GM18511 (cell line): ENCODE measurements around the gene PSD2.

ENCODE experiments used
- ATAC-seq: cut with Tn5 transposase; IDR thresholded peaks from one replicate; pipeline ENCODE4 v1.9.1; 2021; ENCODE audit warnings: mild to moderate bottlenecking, moderate library complexity; ENCODE audit not compliant: unreplicated experiment

The PSD2 gene

GRCh38 chr5:139795074-139796001 lies at the start of gene PSD2:
Gene PSD2 (plus strand): TSS chr5:139795808. CDS start chr5:139809441, 13,633 bp downstream.
- ATAC-seq = no peak

DNA sequence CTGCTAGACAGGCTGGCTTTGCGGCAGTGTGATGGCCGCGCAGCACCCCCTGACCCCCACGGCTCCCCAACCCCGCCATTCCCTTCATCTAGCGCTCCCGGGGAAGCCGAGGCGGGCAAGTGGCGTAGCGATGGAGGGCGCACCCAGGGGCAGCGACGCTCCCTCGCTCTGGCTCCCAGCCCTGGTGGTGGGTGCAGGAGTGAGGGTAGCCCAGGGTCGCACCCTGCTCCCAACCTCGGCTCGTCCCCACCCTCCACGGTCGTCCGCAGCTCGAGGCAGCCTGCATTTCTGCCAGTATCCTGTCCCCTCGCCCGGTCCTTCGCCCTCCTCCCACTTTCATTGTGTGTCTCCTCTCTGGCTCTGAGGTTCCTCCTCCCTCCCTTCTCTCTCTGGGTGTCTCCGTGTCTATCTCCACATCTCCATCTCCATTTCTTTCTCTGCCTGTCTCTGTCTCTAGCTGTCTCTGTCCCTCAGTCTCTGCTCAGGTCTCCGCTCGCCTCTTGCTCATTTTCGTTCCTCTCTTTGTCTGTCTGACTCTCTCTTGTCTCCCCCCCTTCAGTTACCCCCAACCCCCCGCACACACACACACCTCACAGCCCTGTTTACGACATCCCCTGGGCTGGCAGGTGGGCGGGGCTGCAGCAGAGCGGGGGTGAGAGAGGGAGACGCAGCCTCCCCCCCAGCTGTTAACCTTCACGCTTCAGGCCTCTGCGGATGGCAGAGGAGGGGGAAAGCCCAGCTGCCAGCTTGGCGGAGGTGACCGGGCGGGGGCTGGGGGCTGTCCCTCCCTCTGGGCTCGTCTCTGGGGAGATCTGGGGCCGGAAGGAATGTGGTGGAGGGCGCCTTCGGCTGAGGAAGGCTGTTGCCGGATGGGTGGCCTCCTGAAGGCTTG lies 48.7 kb upstream of the PSD2 start:
- peak; percentile 44 for ATAC-seq

DNA sequence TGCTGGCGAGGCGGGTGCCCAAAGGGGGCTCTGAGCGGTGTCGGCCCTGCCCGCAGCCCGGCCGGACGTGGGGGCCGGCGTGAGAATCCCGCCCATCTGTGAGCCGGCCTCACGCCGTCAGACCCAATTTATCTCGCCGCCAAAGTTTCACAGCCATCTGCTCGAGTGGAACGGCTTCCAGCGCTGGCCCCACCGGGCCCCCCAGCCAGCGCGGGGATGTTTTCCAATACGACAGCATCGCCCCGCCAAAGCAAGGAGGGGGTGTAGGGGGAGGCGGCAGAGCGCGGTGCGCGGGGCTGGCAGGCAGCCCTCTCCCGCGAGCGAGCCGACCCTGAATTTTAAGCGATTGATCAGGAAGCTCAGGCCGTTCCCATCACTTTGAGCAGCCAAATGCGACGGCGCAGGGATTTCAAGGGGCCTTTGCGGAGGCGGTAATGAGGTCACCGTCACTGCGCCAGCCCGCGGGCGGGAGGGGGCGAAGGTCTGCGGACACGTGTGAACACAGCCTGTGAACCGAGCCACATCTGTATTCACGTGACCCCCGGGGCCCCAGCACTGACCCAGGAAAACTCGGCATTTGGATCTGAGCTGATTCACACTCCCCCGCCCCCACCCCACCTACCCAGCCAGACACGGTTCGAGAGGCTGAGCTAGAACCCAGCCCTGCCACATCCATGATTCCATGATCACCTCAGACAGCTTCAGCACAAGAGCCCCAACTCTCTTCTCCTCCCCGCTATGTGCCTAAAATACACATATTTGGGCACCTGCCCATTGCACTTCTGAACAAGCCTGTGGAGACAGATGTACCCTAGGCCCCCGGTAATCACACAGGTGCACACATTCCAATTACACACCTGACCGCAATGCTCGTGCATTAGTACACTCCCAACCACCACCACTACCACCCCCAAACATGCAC lies 47.8 kb upstream of the PSD2 start:
- ATAC-seq = peak; percentile 25

DNA sequence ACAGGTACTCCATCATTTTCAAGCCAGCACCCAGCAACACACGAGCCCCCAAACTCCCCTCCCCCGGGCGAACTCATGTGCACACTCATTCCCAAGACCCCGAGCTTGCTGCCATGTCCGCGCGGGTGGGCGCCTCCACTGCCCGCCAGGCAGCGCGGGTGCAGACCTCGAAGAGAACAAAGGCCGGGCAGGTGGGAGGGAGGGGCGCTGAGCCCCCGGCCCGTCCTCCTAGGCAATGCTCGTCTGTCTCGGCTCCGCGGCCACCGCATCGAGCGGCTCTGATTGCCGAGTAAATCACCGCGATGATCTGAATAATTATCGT lies 47.1 kb upstream of the PSD2 start:
- no peak for ATAC-seq

DNA sequence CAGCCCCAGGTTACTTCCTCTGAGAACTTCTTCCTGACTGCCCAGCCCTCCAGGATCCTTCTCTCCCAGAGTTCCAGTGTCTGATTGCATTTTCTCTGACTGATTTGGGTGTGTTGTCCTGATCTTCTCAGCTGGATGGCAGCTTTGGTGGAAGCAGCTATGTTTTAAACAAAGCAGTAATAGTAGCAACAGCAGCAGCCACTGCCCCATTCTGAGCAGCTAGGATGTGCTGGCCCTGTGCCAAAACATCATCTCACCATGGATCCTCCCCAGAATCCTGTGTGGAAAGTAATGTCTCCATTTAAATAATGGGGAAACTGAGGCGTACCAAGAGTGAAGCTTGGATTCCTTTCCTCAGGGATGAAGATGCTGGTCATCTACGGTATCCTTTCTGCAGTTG lies 46.4 kb upstream of the PSD2 start:
- no peak for ATAC-seq

GRCh38 chr5:139751236-139751635 lies 44.4 kb upstream of the PSD2 start:
- no peak for ATAC-seq

GRCh38 chr5:139752506-139753473 lies 42.8 kb upstream of the PSD2 start:
- ATAC-seq = no peak

- no peak for ATAC-seq
These were observed 39.5 kb upstream of the PSD2 start for GRCh38 chr5:139755892-139756671.

DNA sequence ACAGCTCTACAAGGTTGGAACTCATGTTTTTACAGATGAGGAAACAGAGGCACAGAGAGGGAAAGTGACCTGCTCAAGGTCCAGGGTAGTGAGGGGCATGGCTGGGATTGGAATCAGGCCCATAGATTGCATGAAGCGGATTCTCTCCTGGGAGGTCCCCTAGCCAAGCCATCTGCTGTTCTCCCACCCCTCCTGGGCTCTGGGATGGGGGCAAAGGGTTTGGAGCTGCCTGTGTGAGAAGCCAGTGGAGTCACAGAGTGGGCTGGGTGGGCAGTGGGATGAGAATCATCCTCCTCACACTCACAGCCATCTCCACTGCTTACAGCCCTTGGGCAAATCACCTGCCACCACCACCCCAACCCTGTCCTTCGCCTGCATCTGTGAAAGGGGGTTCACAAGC lies 38.6 kb upstream of the PSD2 start:
- no peak for ATAC-seq

DNA sequence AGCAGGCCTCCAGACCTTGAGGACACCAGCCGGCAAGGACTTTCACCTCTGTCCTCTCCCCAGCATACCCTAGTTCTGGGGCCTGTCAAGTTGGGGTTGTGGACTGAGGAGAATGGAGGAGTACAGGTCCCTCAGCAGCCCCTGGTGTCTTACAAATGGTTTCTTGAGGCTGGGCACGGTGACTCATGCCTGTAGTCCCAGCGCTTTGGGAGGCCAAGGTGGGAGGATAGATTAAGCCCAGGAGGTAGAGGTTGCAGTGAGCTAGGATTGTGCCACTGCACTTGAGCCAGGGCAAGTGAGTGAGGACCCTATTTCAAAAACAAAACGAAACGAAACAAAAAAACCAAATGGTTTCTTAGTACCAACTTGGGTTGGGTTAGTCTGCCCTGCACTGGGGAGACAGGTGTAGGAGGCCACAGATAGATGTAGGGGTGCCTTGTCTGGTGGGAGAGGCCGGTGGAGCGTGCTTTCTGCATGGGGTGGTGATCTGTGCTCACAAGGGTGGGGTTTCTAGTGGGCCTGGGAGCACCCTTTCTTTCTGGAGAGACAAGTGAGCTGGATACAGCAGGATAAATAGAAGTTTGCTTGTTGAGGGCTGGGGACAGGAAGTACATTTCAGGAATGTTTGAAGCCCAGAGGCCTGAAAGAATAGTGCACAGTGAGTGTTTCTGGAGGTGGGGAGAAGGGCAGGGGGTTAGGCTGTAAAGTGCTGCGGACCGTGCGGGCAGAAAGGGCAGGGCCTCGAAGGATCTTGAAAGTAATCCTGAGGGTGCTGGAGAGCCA lies 37.7 kb upstream of the PSD2 start:
- ATAC-seq = no peak

DNA sequence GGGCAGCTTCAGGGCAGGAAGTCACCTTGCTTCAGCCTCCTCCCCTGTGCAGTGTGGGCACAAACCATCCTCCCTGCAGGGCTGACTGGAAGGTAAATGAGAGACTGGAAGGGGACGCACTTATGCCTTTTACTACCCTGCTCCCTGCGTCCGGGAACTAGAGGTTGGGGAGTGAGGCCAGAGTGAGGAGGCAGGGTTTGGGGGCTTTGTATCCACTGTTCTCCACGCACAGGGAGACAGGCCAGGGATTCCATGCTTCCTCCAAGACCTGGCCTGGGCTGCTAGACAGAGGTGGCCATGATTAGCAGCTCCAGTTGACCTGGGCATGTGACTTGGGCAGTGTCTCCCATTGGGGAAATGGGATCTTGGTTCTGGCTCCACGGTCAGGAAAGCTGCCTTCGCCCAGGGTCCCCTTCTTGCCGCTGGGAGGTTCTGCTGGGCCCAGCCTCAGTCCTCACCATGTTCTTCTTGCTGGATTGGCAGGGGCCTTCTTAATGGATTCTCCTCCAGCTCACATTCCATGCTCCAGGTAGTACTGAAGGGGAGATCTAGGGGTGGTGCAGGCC lies 37.0 kb upstream of the PSD2 start:
- no peak for ATAC-seq

GRCh38 chr5:139759219-139759721 lies 36.3 kb upstream of the PSD2 start:
- ATAC-seq = no peak

DNA sequence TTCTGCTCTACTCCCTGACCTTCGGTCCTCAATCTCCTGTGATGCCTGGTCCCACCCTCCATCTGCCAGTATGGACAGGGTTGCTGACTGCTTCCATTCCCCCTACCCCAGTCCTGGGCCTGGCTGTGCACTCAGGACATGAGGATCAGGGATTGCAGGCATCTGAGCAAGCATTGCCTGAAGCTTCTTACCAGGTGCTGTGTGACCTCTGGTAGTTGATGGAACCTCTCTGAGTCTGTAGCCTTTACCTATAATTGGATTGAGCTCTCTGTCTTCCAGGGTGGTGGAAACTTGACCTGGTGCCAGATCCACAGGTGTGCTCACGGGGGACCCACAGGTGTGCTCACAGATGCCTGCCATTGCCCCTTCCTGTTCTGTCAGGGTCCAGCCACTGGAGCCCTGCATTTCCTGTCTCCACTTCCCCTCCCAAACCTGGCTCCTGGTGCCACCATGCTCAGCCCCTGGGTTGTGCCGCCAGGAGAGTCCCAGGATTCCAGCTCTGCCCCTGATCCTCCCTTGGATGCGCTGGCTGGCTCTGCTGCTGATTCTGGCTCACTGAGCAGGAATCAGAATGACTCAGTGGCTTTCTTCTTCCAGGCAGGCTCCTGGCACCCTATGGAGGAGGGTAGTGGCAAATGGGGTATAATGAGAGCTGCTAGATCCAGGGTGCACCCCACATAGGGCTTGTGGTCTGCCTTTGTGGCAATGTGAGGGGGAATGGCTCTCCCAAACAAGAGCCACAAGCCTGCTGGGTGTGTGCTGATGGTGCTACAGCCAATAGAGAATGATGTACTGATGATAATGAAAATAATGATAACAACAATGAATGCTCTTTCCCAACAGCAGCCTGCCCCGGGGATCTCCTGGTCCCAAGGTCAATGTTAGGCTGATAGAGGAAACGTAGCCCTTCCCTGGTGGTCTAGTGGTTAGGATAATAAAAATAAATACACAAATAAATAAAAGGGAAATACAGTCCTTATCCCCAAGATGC lies 35.2 kb upstream of the PSD2 start:
- ATAC-seq = no peak

GRCh38 chr5:139761057-139761450 lies 34.6 kb upstream of the PSD2 start:
- ATAC-seq = no peak

- ATAC-seq = no peak
These were observed 34.1 kb upstream of the PSD2 start for GRCh38 chr5:139761501-139761900.

GRCh38 chr5:139762615-139763170 lies 32.9 kb upstream of the PSD2 start:
- no peak for ATAC-seq
